Prostate gland (tissue), 2 donors: ENCODE measurements around the gene HOXC6. TPM values are rescaled to one million over a fixed set of nuclear protein-coding genes. Genes with fewer than 3 reads are reported as not detected.

Experiments used
- DNase-seq: peaks from one replicate; pipeline ENCODE4 v3.0.0-alpha.2; 2019; ENCODE audit warnings: low spot score
- H3K27ac ChIP-seq, 2 donors: fragments of 200-600 bp; sonication (generic); 2 replicates each; pipeline ENCODE4 v1.5.1; 2017 to 2019
- H3K27me3 ChIP-seq: fragments of 200-600 bp; sonication (generic); replicated peaks from 2 replicates; pipeline ENCODE4 v1.5.1; 2019; ENCODE audit not compliant: insufficient read depth
- H3K36me3 ChIP-seq, 2 donors: fragments of 200-600 bp; sonication (generic); 1 replicate in 1 of 2; 2 replicates in 1 of 2; pipeline versions ENCODE4 v1.5.1 to v1.8.1; 2017 to 2019
- H3K4me1 ChIP-seq: fragments of 200-600 bp; sonication (generic); replicated peaks from 2 replicates; pipeline ENCODE4 v1.5.1; 2019
- H3K4me3 ChIP-seq, 2 donors: fragments of 200-600 bp; sonication (generic); 2 replicates each; pipeline ENCODE4 v1.5.1; 2017 to 2019
- H3K9me3 ChIP-seq: fragments of 200-600 bp; sonication (generic); 2 replicates; pipeline ENCODE4 v1.5.1; 2017
- CTCF ChIP-seq, 4 experiments: fragments of 200-600 bp in 2 of 4; fragments of 450-650 bp in 2 of 4; sonication (generic) in 2 of 4; IDR thresholded peaks; 1 replicate in 3 of 4; 2 replicates in 1 of 4; pipeline ENCODE4 v1.5.1; 2016 to 2019; ENCODE audit warnings: antibody characterized with exemption in 4 of 4, mild to moderate bottlenecking in 2 of 4, moderate library complexity in 2 of 4
- POLR2A ChIP-seq: fragments of 450-650 bp; IDR thresholded peaks from one replicate; pipeline ENCODE4 v1.6.1; 2016; ENCODE audit warnings: antibody characterized with exemption, mild to moderate bottlenecking
- POLR2AphosphoS5 ChIP-seq: sonication (generic); formaldehyde crosslinking; IDR thresholded peaks from one replicate; pipeline ENCODE4 v1.6.1; 2017; ENCODE audit warnings: antibody characterized with exemption
- WGBS: methylation state at CpG from one replicate; pipeline ENCODE4 v1.1.5; 2018; 5-methylcytosine and 5-hydroxymethylcytosine counted together
- intact Hi-C: fragments of 100-400 bp; cut with DNase I; formaldehyde crosslinking; loops from one replicate; pipeline ENCODE4 v1.14.2; 2022
- total RNA-seq, 2 donors: library from RNA; depleted of rRNA; stranded (reverse); fragments of >200 nt; gene quantifications; one replicate each; pipeline ENCODE4 v1.1.0, GENCODE V29; 2016

Gene HOXC6
- total RNA-seq, 2 donors from 2014 or later, result 1.3 TPM; not detected in 1

- Histone ChIP-seq H3K4me3 (no peak overlapping the region), H3K4me1 (peaks cover 9% of the 10 kb centered on the region), H3K27me3 (peaks cover 65% of the 10 kb centered on the region), H3K9me3 (no peaks in the 10 kb centered on the region), H3K36me3 (no peaks in the 10 kb centered on the region), H3K27ac (no peak overlapping the region)
- TF ChIP-seq CTCF (IDR thresholded peaks at IDR 0.05), result no peak
- TF ChIP-seq POLR2AphosphoS5, result no peak
- no peak for DNase-seq
- intact Hi-C loops, result no loop called here
- 46% methylated on average over 11 of the region's 22 CpGs for WGBS
Observed at GRCh38 chr12:54034785-54035310, 6.6 kb downstream of the HOXC6 start.

GRCh38 chr12:54035568-54036264 lies 7.5 kb downstream of the HOXC6 start:
- DNase-seq, result no peak
- H3K4me1 ChIP-seq, result peaks cover 9% of the 10 kb centered on the region
- WGBS, result 67% methylated on average over 6 of the region's 6 CpGs

DNA sequence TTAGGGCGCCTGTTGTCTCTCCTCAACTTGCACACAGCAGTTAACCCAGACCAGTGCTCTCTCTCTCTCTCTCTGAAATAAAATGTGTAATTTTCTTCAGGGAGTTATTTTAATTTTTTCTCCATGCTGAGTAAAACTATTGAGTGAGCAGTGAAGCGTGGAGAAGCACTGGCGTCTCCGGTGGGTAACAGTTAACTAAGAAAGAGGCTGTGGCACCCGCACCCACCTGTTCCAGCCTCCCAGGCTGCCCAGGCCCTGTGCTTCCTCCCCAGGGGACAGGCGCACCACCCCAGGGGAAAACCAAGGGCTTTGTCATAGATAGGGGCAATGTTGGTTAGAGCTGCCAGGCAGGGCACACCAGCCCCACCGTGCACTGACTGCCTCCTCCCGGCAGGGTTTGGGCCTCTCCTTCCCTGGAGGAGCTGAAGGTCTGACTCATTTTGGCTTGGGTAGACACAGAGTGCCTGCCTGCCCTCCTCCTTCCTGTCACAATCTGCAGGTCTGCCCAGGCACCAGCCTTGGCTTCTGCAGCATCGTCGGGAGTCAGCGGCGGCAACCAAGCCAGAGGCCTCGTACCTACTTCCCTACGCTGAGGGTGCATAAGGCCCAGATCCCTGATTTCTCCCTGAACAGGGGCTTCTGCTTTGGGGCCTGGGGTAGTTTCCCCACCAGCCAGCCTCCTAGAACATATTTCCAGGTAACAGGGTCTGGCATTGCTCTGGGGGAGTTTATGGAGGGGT lies 8.6 kb downstream of the HOXC6 start:
- Histone ChIP-seq H3K4me3 (no peak overlapping the region), H3K36me3 (no peaks in the 10 kb centered on the region), H3K27me3 (peaks cover 62% of the 10 kb centered on the region), H3K27ac (no peak overlapping the region), H3K9me3 (no peaks in the 10 kb centered on the region), H3K4me1 (peaks cover 9% of the 10 kb centered on the region)
- 37% methylated on average over 14 of the region's 14 CpGs for WGBS
- TF ChIP-seq POLR2AphosphoS5, result no peak
- no peak for TF ChIP-seq POLR2A
- TF ChIP-seq CTCF (IDR thresholded peaks at IDR 0.05), result no peak
- no peak for DNase-seq
- intact Hi-C loops, result no loop called here

More at GRCh38 chr12:54035568-54036264, 7.5 kb downstream of the HOXC6 start:
- Histone ChIP-seq H3K27ac (no peak overlapping the region), H3K36me3 (no peaks in the 10 kb centered on the region), H3K27me3 (peaks cover 61% of the 10 kb centered on the region), H3K4me3 (no peak overlapping the region), H3K9me3 (no peaks in the 10 kb centered on the region)
- no peak for TF ChIP-seq POLR2AphosphoS5
- no peak for TF ChIP-seq POLR2A
- intact Hi-C loops, result no loop called here

DNA sequence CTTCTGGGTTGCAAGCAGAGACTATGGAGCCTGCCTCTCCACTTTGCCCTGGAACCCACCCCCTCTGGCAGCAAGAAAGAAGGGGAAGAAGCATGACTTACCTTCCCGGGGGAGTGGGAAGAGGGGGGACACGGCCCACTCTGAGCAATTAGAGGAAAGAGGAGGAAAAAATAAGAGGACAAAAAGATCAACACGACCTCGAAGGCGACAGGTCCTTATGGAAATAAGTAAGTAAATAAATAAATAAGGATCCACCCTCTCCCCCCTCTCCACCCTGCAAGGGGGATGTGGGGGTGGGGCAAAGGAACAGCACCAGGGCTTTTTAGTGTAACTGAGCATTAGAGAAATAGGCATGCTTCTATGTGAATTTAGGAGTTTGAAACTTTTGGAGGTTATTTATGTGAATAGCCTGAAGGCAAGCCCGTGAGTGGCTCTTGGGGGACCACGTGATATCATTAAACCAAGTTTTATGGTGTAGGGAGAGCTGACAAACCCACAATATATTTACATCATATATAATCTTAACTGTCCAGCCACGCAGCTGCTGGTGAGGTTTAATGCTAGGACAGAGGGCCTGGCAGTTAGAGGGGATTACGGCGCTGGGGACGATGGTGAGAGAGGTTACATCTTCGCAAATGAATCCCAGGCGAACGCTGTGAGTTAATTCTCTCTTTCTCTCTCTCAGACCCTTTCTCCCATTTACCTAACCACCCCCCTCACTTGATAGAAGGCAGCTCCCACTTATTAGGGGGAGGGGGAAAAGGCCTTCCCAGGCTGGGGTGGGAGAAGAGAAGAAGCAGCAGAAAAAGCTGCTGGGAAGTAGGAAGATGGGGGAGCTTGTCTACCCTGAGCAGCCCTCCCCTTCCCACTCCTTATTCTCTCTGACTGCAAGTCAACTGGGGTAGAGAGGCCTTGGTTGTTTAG lies 9.4 kb downstream of the HOXC6 start:
- Histone ChIP-seq H3K4me3 (no peak overlapping the region), H3K27me3 (peaks cover 61% of the 10 kb centered on the region), H3K27ac (no peak overlapping the region), H3K4me1 (peaks cover 9% of the 10 kb centered on the region), H3K9me3 (no peaks in the 10 kb centered on the region), H3K36me3 (no peaks in the 10 kb centered on the region)
- no peak for TF ChIP-seq POLR2AphosphoS5
- no peak for TF ChIP-seq CTCF (IDR thresholded peaks at IDR 0.05)
- TF ChIP-seq POLR2A, result no peak
- intact Hi-C loops, result no loop called here
- DNase-seq, result no peak
- 16% methylated on average over 14 of the region's 14 CpGs for WGBS
